GM18526 (cell line): ENCODE results near the gene DNAJC11.

ENCODE experiments used
- POLR2A ChIP-seq: IDR thresholded peaks from 3 replicates; pipeline ENCODE4 v1.6.1; 2011; ENCODE audit not compliant: insufficient read length; ENCODE audit errors: extremely low read depth

The DNAJC11 gene

GRCh38 chr1:6601049-6601922, 100.3 kb downstream of the DNAJC11 start:
- TF ChIP-seq POLR2A, result no peak

GRCh38 chr1:6600410-6601048, 101.1 kb downstream of the DNAJC11 start:
- TF ChIP-seq POLR2A, result no peak

GRCh38 chr1:6599141-6599975, 102.3 kb downstream of the DNAJC11 start:
- TF ChIP-seq POLR2A, result no peak

- no peak for TF ChIP-seq POLR2A
Measured at GRCh38 chr1:6597777-6598131, 103.9 kb downstream of the DNAJC11 start.

- no peak for TF ChIP-seq POLR2A
Measured at GRCh38 chr1:6596886-6597776, 104.5 kb downstream of the DNAJC11 start.

GRCh38 chr1:6596351-6596750, 105.3 kb downstream of the DNAJC11 start:
- no peak for TF ChIP-seq POLR2A

- no peak for TF ChIP-seq POLR2A
Measured at GRCh38 chr1:6594977-6595740, 106.5 kb downstream of the DNAJC11 start.

- TF ChIP-seq POLR2A, result no peak
Measured at GRCh38 chr1:6593810-6594209, 107.8 kb downstream of the DNAJC11 start.

GRCh38 chr1:6592865-6593593, 108.6 kb downstream of the DNAJC11 start:
- TF ChIP-seq POLR2A, result no peak

- no peak for TF ChIP-seq POLR2A
Measured at GRCh38 chr1:6592441-6592840, 109.2 kb downstream of the DNAJC11 start.

GRCh38 chr1:6591644-6592043, 110.0 kb downstream of the DNAJC11 start:
- TF ChIP-seq POLR2A, result no peak

GRCh38 chr1:6591222-6591621, 110.4 kb downstream of the DNAJC11 start:
- TF ChIP-seq POLR2A, result no peak

GRCh38 chr1:6590046-6590445, 111.6 kb downstream of the DNAJC11 start:
- no peak for TF ChIP-seq POLR2A
